Activated B cell treated with CpG ODN at 0.5 μM for 24 hours (primary cell): ENCODE data around the gene LMTK3. TPM values are rescaled to one million over a fixed set of nuclear protein-coding genes. Genes with fewer than 3 reads are reported as not detected.

Experiments used
- ATAC-seq: fragments of 200-7000 bp; cut with Tn5 transposase; one replicate; pipeline ENCODE4 v1.10.0; 2021; ENCODE audit warnings: low read depth, mild to moderate bottlenecking, moderate library complexity
- CTCF ChIA-PET: fragments of 350-600 bp; sonication (Branson Sonifier 250); formaldehyde crosslinking; loops from one replicate; lab custom pipeline; 2021; ENCODE audit warnings: antibody characterized with exemption; lab: Charles Lee
- POLR2A ChIA-PET: fragments of 350-600 bp; sonication (Branson Sonifier 250); formaldehyde crosslinking; loops from one replicate; lab custom pipeline; 2021; ENCODE audit warnings: antibody characterized with exemption; lab: Charles Lee
- DNase-seq: peaks from one replicate; pipeline ENCODE4 v3.0.0; 2022
- H3K27ac Mint-ChIP-seq: one replicate; pipeline ENCODE4 v1.8.0; 2020; ENCODE audit warnings: mixed read lengths
- H3K27me3 Mint-ChIP-seq: one replicate; pipeline ENCODE4 v1.8.0; 2021; ENCODE audit warnings: mixed read lengths
- H3K36me3 Mint-ChIP-seq: one replicate; pipeline ENCODE4 v1.8.0; 2021; ENCODE audit warnings: low read depth, mixed read lengths
- H3K4me1 Mint-ChIP-seq: one replicate; pipeline ENCODE4 v1.8.0; 2021; ENCODE audit warnings: mixed read lengths
- H3K4me3 Mint-ChIP-seq: one replicate; pipeline ENCODE4 v1.8.0; 2020; ENCODE audit warnings: mild to moderate bottlenecking, mixed read lengths
- H3K9me3 Mint-ChIP-seq: one replicate; pipeline ENCODE4 v1.8.0; 2020; ENCODE audit warnings: mixed read lengths
- CTCF ChIP-seq: fragments of 200-600 bp; IDR thresholded peaks from one replicate; pipeline ENCODE4 v1.8.0; 2022; ENCODE audit warnings: antibody characterized with exemption, mild to moderate bottlenecking
- intact Hi-C: fragments of 100-400 bp; cut with micrococcal nuclease; formaldehyde crosslinking; loops from one replicate; pipeline ENCODE4 v1.15.1; 2024
- total RNA-seq: library from RNA; stranded (reverse); gene quantifications from 2 replicates; pipeline ENCODE4 v1.2.3, GENCODE V29; 2022

LMTK3 gene
- total RNA-seq, 1 donor from 2014 or later: 0.60 TPM

GRCh38 chr19:48436586-48436985, 75.0 kb downstream of the LMTK3 start:
- ChIA-PET CTCF (no interaction called here), POLR2A (no interaction called here)
- no peaks in the 10 kb centered on the region for H3K9me3 Mint-ChIP-seq
- H3K4me1 Mint-ChIP-seq: no peaks in the 10 kb centered on the region
- H3K4me3 Mint-ChIP-seq: no peak overlapping the region
- DNase-seq (no peak), ATAC-seq (no peak)
- TF ChIP-seq CTCF: no peak
- no peaks in the 10 kb centered on the region for H3K36me3 Mint-ChIP-seq
- intact Hi-C loops: no loop called here
- no peak overlapping the region for H3K27ac Mint-ChIP-seq
- peaks cover 27% of the 10 kb centered on the region for H3K27me3 Mint-ChIP-seq

Other genes with a start within 250 kb of the LMTK3 start
- 1.5 and 1.6 TPM in 2 replicates for gene ZNF114, start 241.8 kb downstream of the LMTK3 start, total RNA-seq
- gene EMP3, start 186.3 kb downstream of the LMTK3 start, total RNA-seq: 309 and 320 TPM in 2 replicates
- gene TMEM143, start 147.9 kb downstream of the LMTK3 start, total RNA-seq: 10.2 and 10.5 TPM in 2 replicates
- gene SYNGR4, start 147.5 kb downstream of the LMTK3 start, total RNA-seq: not detected in 2 replicates
- 50.8 and 51.9 TPM in 2 replicates for gene KDELR1, start 120.3 kb downstream of the LMTK3 start, total RNA-seq
- gene GRIN2D, start 118.2 kb downstream of the LMTK3 start, total RNA-seq: 0.93 and 1.2 TPM in 2 replicates
- 63.4 and 71.4 TPM in 2 replicates for gene GRWD1, start 65.9 kb downstream of the LMTK3 start, total RNA-seq
- 1.7 and 2.2 TPM in 2 replicates for gene KCNJ14, start 56.3 kb downstream of the LMTK3 start, total RNA-seq
- 35.6 and 40.5 TPM in 2 replicates for gene CYTH2, start 42.5 kb downstream of the LMTK3 start, total RNA-seq
- not detected in 2 replicates for gene SULT2B1, start 40.3 kb upstream of the LMTK3 start, total RNA-seq
- not detected in 2 replicates for gene SPACA4, start 94.9 kb upstream of the LMTK3 start, total RNA-seq
- 3.5 and 5.6 TPM in 2 replicates for gene FAM83E, start 103.2 kb upstream of the LMTK3 start, total RNA-seq
- 2,427 and 2,762 TPM in 2 replicates for gene RPL18, start 107.3 kb upstream of the LMTK3 start, total RNA-seq
- gene SPHK2, start 107.7 kb upstream of the LMTK3 start, total RNA-seq: 38.2 and 48.5 TPM in 2 replicates
- gene DBP, start 125.5 kb upstream of the LMTK3 start, total RNA-seq: 8.7 and 9.2 TPM in 2 replicates
- gene CA11, start 134.4 kb upstream of the LMTK3 start, total RNA-seq: 9.5 and 10.3 TPM in 2 replicates
- 0.54 and 0.71 TPM in 2 replicates for gene NTN5, start 161.2 kb upstream of the LMTK3 start, total RNA-seq
- gene FUT2, start 184.1 kb upstream of the LMTK3 start, total RNA-seq: not detected in 2 replicates
- gene MAMSTR, start 207.9 kb upstream of the LMTK3 start, total RNA-seq: 0.37 and 0.78 TPM in 2 replicates
- 0.07 and 0.12 TPM in 2 replicates for gene RASIP1, start 228.8 kb upstream of the LMTK3 start, total RNA-seq
- not detected in 2 replicates for gene IZUMO1, start 235.1 kb upstream of the LMTK3 start, total RNA-seq
- gene FUT1, start 240.8 kb upstream of the LMTK3 start, total RNA-seq: not detected in 2 replicates
- not detected in 2 replicates for gene FGF21, start 243.7 kb upstream of the LMTK3 start, total RNA-seq